ENCODE results near the gene MGAT3. TPM values are rescaled to one million over a fixed set of nuclear protein-coding genes. Genes with fewer than 3 reads are reported as not detected.

Gene MGAT3
- total RNA-seq, 4 donors from 2014 or later, result 0.45 to 1.6 (median 0.90) TPM

DNA sequence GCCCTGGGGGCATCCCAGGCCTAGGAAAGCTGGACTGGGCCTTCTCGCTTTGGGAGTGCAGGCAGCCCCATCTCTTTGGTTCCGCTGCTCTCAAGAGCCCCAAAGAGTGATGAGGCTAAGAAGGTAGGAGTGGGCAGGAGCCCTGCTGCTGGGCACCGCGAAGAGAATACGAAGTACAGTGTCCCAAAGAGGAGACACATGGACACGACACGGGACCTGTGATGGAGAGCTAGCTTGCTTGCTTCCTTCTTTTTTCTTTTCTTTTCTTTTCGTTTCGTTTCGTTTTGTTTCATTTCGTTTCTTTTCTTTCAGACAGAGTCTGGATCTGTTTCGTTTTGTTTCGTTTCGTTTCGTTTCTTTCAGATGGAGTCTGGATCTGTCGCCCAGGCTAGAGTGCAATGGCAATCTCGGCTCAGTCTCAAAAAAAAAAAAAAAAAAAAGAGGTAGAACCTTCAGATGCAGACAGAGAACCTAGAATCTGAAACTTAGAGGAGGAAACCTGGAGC lies 10.6 kb downstream of the MGAT3 start:
- Histone ChIP-seq H3K27me3 (no peaks in the 10 kb centered on the region), H3K36me3 (no peaks in the 10 kb centered on the region), H3K27ac (no peak overlapping the region), H3K9me3 (no peaks in the 10 kb centered on the region), H3K4me3 (replicated peaks in 1 of 3) (no peak overlapping the region), H3K4me1 (peaks cover 22 to 50% of the 10 kb centered on the region in 2 donors)
- no peak for DNase-seq
- no peak for TF ChIP-seq CTCF (IDR thresholded peaks at IDR 0.05)
- no peak for TF ChIP-seq POLR2A (IDR thresholded peaks at IDR 0.05)
- intact Hi-C loops (cut with DNase I), result no loop called here
- 81 to 84% methylated on average over 17 of the region's 17 CpGs for WGBS, 2 donors

DNA sequence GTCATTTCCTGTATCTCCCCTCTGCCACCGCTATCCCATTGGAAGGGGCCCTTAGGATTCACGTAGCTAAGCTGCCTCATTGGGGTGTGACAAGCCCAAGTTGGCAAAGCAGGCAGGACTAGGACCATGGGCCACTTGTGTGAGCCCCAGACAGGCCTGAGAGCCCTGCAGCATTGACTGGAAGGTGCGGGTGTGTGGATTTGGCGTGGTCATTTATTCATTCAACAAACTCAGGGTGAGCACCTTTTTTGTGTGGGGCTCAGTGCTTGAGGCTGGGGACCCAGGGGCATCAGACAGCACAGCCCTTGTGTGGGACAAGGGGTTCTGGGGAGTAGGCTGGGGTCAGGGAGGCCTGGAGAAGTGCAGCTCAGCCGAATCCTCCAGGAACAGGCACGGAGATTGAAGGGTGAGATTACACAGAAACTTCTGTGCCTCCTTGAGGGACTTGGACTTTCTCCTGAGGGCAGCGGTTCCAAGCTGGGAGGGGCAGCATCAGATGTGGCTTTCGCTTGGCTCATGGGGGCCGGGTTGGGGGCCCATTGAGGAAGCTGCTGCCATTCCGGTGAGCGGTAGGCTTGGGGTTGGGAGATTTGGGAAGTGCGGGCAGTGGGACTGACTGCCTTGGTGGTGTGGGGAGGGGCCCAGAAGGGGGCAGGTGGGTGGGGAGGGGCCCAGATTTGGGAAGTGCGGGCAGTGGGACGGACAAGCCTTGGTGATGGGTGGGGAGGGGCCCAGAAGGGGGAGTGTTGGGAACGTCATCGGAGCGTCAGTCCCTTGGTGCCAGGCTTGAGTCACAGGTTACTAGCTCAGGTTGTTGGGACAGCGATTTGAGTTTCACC lies 11.9 kb downstream of the MGAT3 start:
- TF ChIP-seq CTCF (IDR thresholded peaks at IDR 0.05), result no peak
- DNase-seq, result no peak
- WGBS, 2 donors, result 85 to 88% methylated on average over 18 of the region's 18 CpGs
- no peaks in the 10 kb centered on the region for H3K36me3 ChIP-seq
- H3K4me3 ChIP-seq (replicated peaks in 1 of 3), result no peak overlapping the region
- peaks cover 17 to 42% of the 10 kb centered on the region in 2 donors for H3K4me1 ChIP-seq
- no peak overlapping the region for H3K27ac ChIP-seq
- no peaks in the 10 kb centered on the region for H3K9me3 ChIP-seq
- intact Hi-C loops (cut with DNase I), result no loop called here
- H3K27me3 ChIP-seq, result no peaks in the 10 kb centered on the region

- Histone ChIP-seq H3K27me3 (no peaks in the 10 kb centered on the region), H3K4me3 (replicated peaks in 1 of 3) (no peak overlapping the region), H3K4me1 (peaks cover 14 to 36% of the 10 kb centered on the region in 2 donors), H3K27ac (no peak overlapping the region), H3K9me3 (no peaks in the 10 kb centered on the region), H3K36me3 (no peaks in the 10 kb centered on the region)
- intact Hi-C loops (cut with DNase I), result no loop called here
- TF ChIP-seq POLR2A (IDR thresholded peaks at IDR 0.05), result no peak
- no peak for TF ChIP-seq CTCF (IDR thresholded peaks at IDR 0.05)
- WGBS, 2 donors, result 72 to 83% methylated on average over 6 of the region's 6 CpGs
- DNase-seq, result no peak
Measured at GRCh38 chr22:39469326-39469680, 12.5 kb downstream of the MGAT3 start.

GRCh38 chr22:39469681-39470450 lies 13.1 kb downstream of the MGAT3 start:
- WGBS, 2 donors, result 64 to 69% methylated on average over 25 to 26 of the region's 26 CpGs
- Histone ChIP-seq H3K27ac (peak overlapping the region in 1 of 3 donors; percentile 65), H3K27me3 (no peaks in the 10 kb centered on the region), H3K4me1 (peaks cover 14 to 32% of the 10 kb centered on the region in 2 donors), H3K9me3 (no peaks in the 10 kb centered on the region), H3K36me3 (no peaks in the 10 kb centered on the region), H3K4me3 (replicated peaks in 1 of 3) (no peak overlapping the region)
- TF ChIP-seq CTCF (IDR thresholded peaks at IDR 0.05) (no peak), POLR2A (IDR thresholded peaks at IDR 0.05) (no peak)
- intact Hi-C loops (cut with DNase I), result no loop called here
- no peak for DNase-seq

Measured in thyroid gland (tissue), 4 donors.